Measurements from ENCODE around the gene FIG4.

FIG4 gene

GRCh38 chr6:109660526-109661320 is 30.4 kb upstream of the FIG4 start:
- no peak overlapping the region for H3K9ac ChIP-seq
- H3K4me3 ChIP-seq (ENCODE audit: low read depth, low read length) = no peak overlapping the region
- no peaks in the 10 kb centered on the region for H3K27me3 ChIP-seq (ENCODE audit: control insufficient read depth, insufficient read depth, low read length)
- no peaks in the 10 kb centered on the region for H3K79me2 ChIP-seq
- no peak overlapping the region for H2AFZ ChIP-seq
- TF ChIP-seq CTCF (IDR thresholded peaks at IDR 0.05) = no peak
- no peaks in the 10 kb centered on the region for H3K4me1 ChIP-seq
- H3K36me3 ChIP-seq (ENCODE audit: control insufficient read depth, insufficient read depth, low read length) = no peaks in the 10 kb centered on the region
- no peaks in the 10 kb centered on the region for H3K9me3 ChIP-seq (ENCODE audit: control insufficient read depth, low read length)
- no peak overlapping the region for H3K27ac ChIP-seq
- no peak overlapping the region for H3K4me2 ChIP-seq (ENCODE audit: low read length)

- no peak for TF ChIP-seq CTCF (IDR thresholded peaks at IDR 0.05)
- no peaks in the 10 kb centered on the region for H3K4me1 ChIP-seq
- H3K27me3 ChIP-seq (ENCODE audit: control insufficient read depth, insufficient read depth, low read length) = no peaks in the 10 kb centered on the region
- H3K4me3 ChIP-seq (ENCODE audit: low read depth, low read length) = no peak overlapping the region
- no peak overlapping the region for H2AFZ ChIP-seq
- no peaks in the 10 kb centered on the region for H3K36me3 ChIP-seq (ENCODE audit: control insufficient read depth, insufficient read depth, low read length)
- no peak overlapping the region for H3K27ac ChIP-seq
- H3K9ac ChIP-seq = no peak overlapping the region
- H3K4me2 ChIP-seq (ENCODE audit: low read length) = no peak overlapping the region
- H3K79me2 ChIP-seq = no peaks in the 10 kb centered on the region
- no peaks in the 10 kb centered on the region for H3K9me3 ChIP-seq (ENCODE audit: control insufficient read depth, low read length)
Observed at GRCh38 chr6:109662192-109662591, 28.9 kb upstream of the FIG4 start.

GRCh38 chr6:109669811-109670210 is 21.3 kb upstream of the FIG4 start:
- Histone ChIP-seq H3K4me2 (ENCODE audit: low read length) (no peak overlapping the region), H3K4me3 (ENCODE audit: low read depth, low read length) (no peak overlapping the region), H3K36me3 (ENCODE audit: control insufficient read depth, insufficient read depth, low read length) (no peaks in the 10 kb centered on the region), H3K9ac (no peak overlapping the region), H3K27ac (no peak overlapping the region), H3K79me2 (no peaks in the 10 kb centered on the region), H3K9me3 (ENCODE audit: control insufficient read depth, low read length) (no peaks in the 10 kb centered on the region), H3K27me3 (ENCODE audit: control insufficient read depth, insufficient read depth, low read length) (no peaks in the 10 kb centered on the region), H3K4me1 (no peaks in the 10 kb centered on the region), H2AFZ (no peak overlapping the region)
- TF ChIP-seq CTCF (IDR thresholded peaks at IDR 0.05) = no peak

GRCh38 chr6:109671733-109672132 is 19.4 kb upstream of the FIG4 start:
- Histone ChIP-seq H3K27me3 (ENCODE audit: control insufficient read depth, insufficient read depth, low read length) (no peaks in the 10 kb centered on the region), H3K9ac (no peak overlapping the region), H3K27ac (no peak overlapping the region), H3K4me3 (ENCODE audit: low read depth, low read length) (no peak overlapping the region), H2AFZ (no peak overlapping the region), H3K79me2 (no peaks in the 10 kb centered on the region), H3K4me2 (ENCODE audit: low read length) (no peak overlapping the region), H3K4me1 (no peaks in the 10 kb centered on the region), H3K36me3 (ENCODE audit: control insufficient read depth, insufficient read depth, low read length) (no peaks in the 10 kb centered on the region), H3K9me3 (ENCODE audit: control insufficient read depth, low read length) (no peaks in the 10 kb centered on the region)
- TF ChIP-seq CTCF (IDR thresholded peaks at IDR 0.05) = no peak

GRCh38 chr6:109672175-109672574 is 18.9 kb upstream of the FIG4 start:
- Histone ChIP-seq H2AFZ (no peak overlapping the region), H3K27ac (no peak overlapping the region), H3K27me3 (ENCODE audit: control insufficient read depth, insufficient read depth, low read length) (no peaks in the 10 kb centered on the region), H3K4me2 (ENCODE audit: low read length) (no peak overlapping the region), H3K36me3 (ENCODE audit: control insufficient read depth, insufficient read depth, low read length) (no peaks in the 10 kb centered on the region), H3K79me2 (no peaks in the 10 kb centered on the region), H3K4me1 (no peaks in the 10 kb centered on the region), H3K9ac (no peak overlapping the region), H3K9me3 (ENCODE audit: control insufficient read depth, low read length) (no peaks in the 10 kb centered on the region), H3K4me3 (ENCODE audit: low read depth, low read length) (no peak overlapping the region)
- no peak for TF ChIP-seq CTCF (IDR thresholded peaks at IDR 0.05)
